Type B pancreatic cell (in vitro differentiated cells): Measurements from ENCODE around the gene SGCA. TPM values are rescaled to one million over a fixed set of nuclear protein-coding genes. Genes with fewer than 3 reads are reported as not detected.
A peak's percentile ranks its signal among the peaks of the same experiment; 100 is the strongest.

Experiments
- DNase-seq: peaks from one replicate; pipeline ENCODE4 v3.0.0; 2021; ENCODE audit warnings: mixed read lengths; ENCODE audit not compliant: unreplicated experiment; ENCODE audit errors: extremely low spot score
- H3K27ac Mint-ChIP-seq: 2 replicates; pipeline ENCODE4 v1.8.0; 2021; ENCODE audit warnings: mild to moderate bottlenecking, mixed read lengths
- H3K27me3 Mint-ChIP-seq: 2 replicates; pipeline ENCODE4 v1.8.0; 2021; ENCODE audit warnings: mixed read lengths
- H3K36me3 Mint-ChIP-seq: 2 replicates; pipeline ENCODE4 v1.8.0; 2021; ENCODE audit warnings: mixed read lengths
- H3K4me1 Mint-ChIP-seq: one replicate; pipeline ENCODE4 v1.8.0; 2021; ENCODE audit warnings: mixed read lengths; ENCODE audit not compliant: unreplicated experiment
- H3K4me3 Mint-ChIP-seq: 2 replicates; pipeline ENCODE4 v1.8.0; 2021; ENCODE audit warnings: mild to moderate bottlenecking, mixed read lengths
- H3K9me3 Mint-ChIP-seq: 2 replicates; pipeline ENCODE4 v1.8.0; 2021; ENCODE audit warnings: mixed read lengths
- CTCF ChIP-seq: fragments of 200-600 bp; sonication (generic); conservative IDR thresholded peaks from 2 replicates; pipeline ENCODE4 v1.5.0; 2021; ENCODE audit warnings: antibody characterized with exemption, mild to moderate bottlenecking
- total RNA-seq: library from RNA; stranded (reverse); gene quantifications from 2 replicates; pipeline ENCODE4 v1.2.1, GENCODE V29; 2021; ENCODE audit warnings: low replicate concordance

SGCA gene
- total RNA-seq, 1 donor from 2014 or later = 0.72 TPM

GRCh38 chr17:50139185-50139783 lies 26.5 kb upstream of the SGCA start:
- peaks cover 46% of the 10 kb centered on the region for H3K36me3 Mint-ChIP-seq

GRCh38 chr17:50139950-50140885 lies 25.6 kb upstream of the SGCA start:
- Mint-ChIP-seq H3K4me3 (no peak overlapping the region), H3K4me1 (peaks cover 21% of the 10 kb centered on the region), H3K9me3 (no peaks in the 10 kb centered on the region), H3K36me3 (peaks cover 49% of the 10 kb centered on the region), H3K27me3 (no peaks in the 10 kb centered on the region), H3K27ac (peak overlapping the region; percentile 51)
- TF ChIP-seq CTCF = peak; percentile 93
- no peak for DNase-seq

More at GRCh38 chr17:50139185-50139783, 26.5 kb upstream of the SGCA start:
- Mint-ChIP-seq H3K27ac (no peak overlapping the region), H3K4me3 (no peak overlapping the region), H3K4me1 (peaks cover 21% of the 10 kb centered on the region), H3K9me3 (no peaks in the 10 kb centered on the region), H3K27me3 (no peaks in the 10 kb centered on the region)
- no peak for DNase-seq
- TF ChIP-seq CTCF = no peak

DNA sequence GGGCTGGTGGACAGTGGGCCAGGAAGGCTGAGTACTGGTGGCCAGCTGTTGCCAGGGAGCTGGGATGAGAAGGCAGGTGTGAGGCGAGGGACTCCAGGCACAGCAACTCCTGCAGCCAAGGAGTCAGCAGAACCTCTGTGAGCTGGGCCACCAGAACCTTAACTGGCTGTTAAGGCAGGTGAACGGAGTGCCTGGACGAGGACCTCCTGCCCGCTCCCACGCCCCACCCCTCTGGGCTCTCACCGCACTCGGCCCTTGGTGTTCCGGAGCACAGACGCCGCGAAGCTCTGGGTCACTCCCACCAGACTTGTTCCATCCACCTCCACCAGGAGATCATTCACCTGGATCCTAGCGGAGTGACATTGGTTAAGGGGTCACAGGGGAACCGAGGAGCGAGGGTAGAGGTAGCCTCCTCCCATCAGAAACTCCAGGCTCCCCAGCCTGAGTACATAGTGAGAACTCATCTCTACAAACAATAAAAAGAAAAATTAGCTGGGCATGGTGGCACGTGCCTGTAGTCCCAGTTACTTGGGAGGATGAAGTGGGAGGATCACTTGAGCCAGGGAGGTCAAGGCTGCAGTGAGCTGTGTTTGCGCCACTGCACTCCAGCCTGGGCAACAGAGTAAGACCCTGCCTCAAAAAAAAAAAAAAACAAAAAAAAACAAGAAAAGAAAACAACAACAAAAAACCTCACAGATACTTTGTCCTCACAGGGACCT lies 24.6 kb upstream of the SGCA start:
- Mint-ChIP-seq H3K9me3 (no peaks in the 10 kb centered on the region), H3K4me1 (peaks cover 21% of the 10 kb centered on the region), H3K27ac (no peak overlapping the region), H3K27me3 (no peaks in the 10 kb centered on the region), H3K4me3 (no peak overlapping the region), H3K36me3 (peaks cover 49% of the 10 kb centered on the region)
- no peak for TF ChIP-seq CTCF
- DNase-seq = no peak

- no peak overlapping the region for H3K4me3 Mint-ChIP-seq
- no peaks in the 10 kb centered on the region for H3K27me3 Mint-ChIP-seq
- no peak for TF ChIP-seq CTCF
- H3K27ac Mint-ChIP-seq = peak overlapping the region; percentile 71
- H3K4me1 Mint-ChIP-seq = peaks cover 22% of the 10 kb centered on the region
- no peak for DNase-seq
- H3K36me3 Mint-ChIP-seq = peaks cover 45% of the 10 kb centered on the region
- H3K9me3 Mint-ChIP-seq = no peaks in the 10 kb centered on the region
Observed at GRCh38 chr17:50141745-50142110, 24.1 kb upstream of the SGCA start.

DNA sequence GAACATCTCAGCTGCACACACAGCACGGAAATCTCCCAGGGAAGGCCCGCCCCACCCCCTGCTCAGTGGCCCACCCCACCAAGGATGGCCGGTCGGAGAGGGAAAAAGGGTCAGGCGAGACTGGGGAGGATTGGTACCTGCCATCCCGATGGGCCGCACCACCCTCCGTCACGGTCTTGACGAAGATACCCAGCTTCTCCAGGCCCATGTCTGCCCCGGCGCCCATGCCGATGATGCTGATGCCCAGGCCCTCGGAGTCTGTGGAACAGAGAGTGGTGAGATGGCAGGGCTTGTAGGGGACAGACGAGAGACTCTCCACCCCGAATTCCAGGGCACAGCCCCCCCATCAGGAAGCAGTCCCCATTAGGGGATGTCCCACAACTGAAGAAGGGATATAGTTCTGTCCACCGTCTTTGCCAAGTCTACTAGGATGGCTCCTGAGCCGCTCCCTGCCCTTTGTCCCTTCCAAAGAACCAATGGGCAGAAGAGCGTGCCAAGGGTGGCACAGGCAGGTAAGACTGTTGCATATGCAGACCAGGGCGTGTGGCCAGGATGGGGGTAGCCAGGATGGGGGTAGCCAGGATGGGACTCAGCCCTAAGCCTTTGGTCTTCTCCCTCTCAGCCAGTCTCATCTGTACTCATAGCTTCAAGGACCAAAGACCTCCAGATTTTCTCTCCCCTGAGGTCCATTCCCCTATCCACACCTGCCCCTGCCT lies 22.2 kb upstream of the SGCA start:
- Mint-ChIP-seq H3K36me3 (peaks cover 26% of the 10 kb centered on the region), H3K27me3 (no peaks in the 10 kb centered on the region), H3K27ac (no peak overlapping the region), H3K4me3 (no peak overlapping the region), H3K9me3 (no peaks in the 10 kb centered on the region), H3K4me1 (peaks cover 33% of the 10 kb centered on the region)
- DNase-seq = no peak
- TF ChIP-seq CTCF = no peak
